OCI-LY7 (cell line): ENCODE measurements around the gene HECW1. TPM values are rescaled to one million over a fixed set of nuclear protein-coding genes. Genes with fewer than 3 reads are reported as not detected.
"Not testable (repeated sequence)": the region's sequence is repeated elsewhere in the genome, so short reads cannot be mapped to it uniquely, and the experiment has no call there.

Experiments
- BruUV-seq: library from RNA; stranded (reverse); fragments of 400-500 nt; replicated peaks from 2 replicates; lab custom pipeline; 2021; lab: Mats Ljungman, UMichigan
- CTCF ChIA-PET: fragments of 300-600 bp; sonication (Branson Sonifier 250); formaldehyde crosslinking; loops from one replicate; lab custom pipeline; 2022; ENCODE audit warnings: antibody characterized with exemption; ENCODE audit not compliant: unreplicated experiment; lab: Charles Lee
- POLR2A ChIA-PET: fragments of 300-600 bp; sonication (Branson Sonifier 250); formaldehyde crosslinking; loops from one replicate; lab custom pipeline; 2022; ENCODE audit warnings: antibody characterized with exemption; lab: Charles Lee
- DNase-seq: peaks from one replicate; pipeline ENCODE4 v3.0.0-alpha.2; 2015; ENCODE audit warnings: low spot score
- H2AFZ ChIP-seq: fragments of 200-600 bp; sonication (generic), shearing (Covaris generic); 2 replicates; pipeline ENCODE4 v1.6.1; 2014; ENCODE audit warnings: mild to moderate bottlenecking, antibody characterized with exemption, low read length, moderate library complexity
- H3K27ac ChIP-seq: fragments of 200-600 bp; sonication (generic); 2 replicates; pipeline ENCODE4 v1.5.1; 2014; ENCODE audit warnings: mixed run types, low read depth, mild to moderate bottlenecking, moderate library complexity, low read length, inconsistent platforms; ENCODE audit not compliant: poor library complexity, severe bottlenecking
- H3K36me3 ChIP-seq: fragments of 200-600 bp; sonication (generic); 2 replicates; pipeline ENCODE4 v1.6.1; 2014; ENCODE audit warnings: mild to moderate bottlenecking, antibody characterized with exemption, low read length, moderate library complexity, mixed read lengths; ENCODE audit not compliant: insufficient read depth
- H3K4me1 ChIP-seq: fragments of 200-600 bp; sonication (generic); 2 replicates; pipeline ENCODE4 v1.5.1; 2014; ENCODE audit warnings: mild to moderate bottlenecking, low read length; ENCODE audit not compliant: insufficient read depth, poor library complexity, severe bottlenecking
- H3K4me2 ChIP-seq: fragments of 200-600 bp; sonication (generic); 2 replicates; pipeline ENCODE4 v1.6.1; 2014; ENCODE audit warnings: mild to moderate bottlenecking, low read length
- H3K4me3 ChIP-seq: fragments of 200-600 bp; sonication (generic); 2 replicates; pipeline ENCODE4 v1.5.1; 2014; ENCODE audit warnings: mild to moderate bottlenecking, low read depth, low read length; ENCODE audit not compliant: poor library complexity, severe bottlenecking
- H3K79me2 ChIP-seq: fragments of 200-600 bp; sonication (generic); 2 replicates; pipeline ENCODE4 v1.6.1; 2016; ENCODE audit warnings: low read depth, mild to moderate bottlenecking, low read length, moderate library complexity, mixed read lengths; ENCODE audit not compliant: insufficient read depth
- H3K9me2 ChIP-seq: fragments of 200-600 bp; sonication (generic); 2 replicates; pipeline ENCODE4 v1.6.1; 2016; ENCODE audit warnings: mild to moderate bottlenecking, low read length, mixed read lengths; ENCODE audit not compliant: insufficient read depth
- H3K9me3 ChIP-seq: fragments of 200-600 bp; sonication (generic); 2 replicates; pipeline ENCODE4 v1.6.1; 2014; ENCODE audit warnings: mild to moderate bottlenecking, mixed run types, low read length, mixed read lengths
- H4K20me1 ChIP-seq: fragments of 200-600 bp; sonication (generic); 2 replicates; pipeline ENCODE4 v1.6.1; 2014; ENCODE audit warnings: mild to moderate bottlenecking, antibody characterized with exemption, low read length, moderate library complexity, mixed read lengths; ENCODE audit not compliant: insufficient read depth
- CTCF ChIP-seq: fragments of 200-600 bp; sonication (generic); conservative IDR thresholded peaks from 2 replicates; pipeline ENCODE4 v1.5.1; 2014; ENCODE audit warnings: mild to moderate bottlenecking, antibody characterized with exemption, low read length, moderate library complexity, mixed read lengths
- EZH2phosphoT487 ChIP-seq: fragments of 200-600 bp; sonication (generic); IDR thresholded peaks from 2 replicates; pipeline ENCODE4 v1.6.1; 2018; ENCODE audit warnings: low read depth, borderline replicate concordance, mild to moderate bottlenecking, mixed run types, antibody characterized with exemption, low read length, moderate library complexity, mixed read lengths
- intact Hi-C: fragments of 100-400 bp; cut with micrococcal nuclease; formaldehyde crosslinking; loops from one replicate; pipeline ENCODE4 v1.10.0; 2022; ENCODE audit not compliant: unreplicated experiment
- total RNA-seq, 2 experiments: library from RNA; depleted of rRNA in 1 of 2; stranded (reverse); fragments of >200 nt in 1 of 2; shearing (Covaris generic) in 1 of 2; gene quantifications; 2 replicates each; pipeline ENCODE4 v1.2.3, GENCODE V29; 2014 to 2022

The HECW1 gene
- total RNA-seq, 2 experiments from 2014 or later, result 2.0 TPM

- peaks cover 57% of the 10 kb centered on the region for H3K79me2 ChIP-seq
- TF ChIP-seq CTCF, result no peak; the same call in 1 of the 2 replicates
- TF ChIP-seq EZH2phosphoT487, result no peak
- ChIA-PET CTCF (interaction anchor here (2.0 to 2.9 kb wide), 2 partner anchors 64 to 65 kb away, joined by 11 to 21 read pairs; no protein-coding TSS in a partner anchor), POLR2A (interaction anchor here (0.6 to 6.3 kb wide), 7 partner anchors 22 to 1504 kb away, joined by 3 to 93 read pairs (median 5); partner anchors contain the start of gene COA1)
- H3K4me3 ChIP-seq, result peak overlapping the region; percentile 98
- H3K9me2 ChIP-seq, result no peaks in the 10 kb centered on the region
- H2AFZ ChIP-seq, result no peak overlapping the region; the same call in 1 of the 2 replicates
- no peaks in the 10 kb centered on the region for H3K36me3 ChIP-seq
- peak; percentile 61 for DNase-seq
- peaks cover 44% of the 10 kb centered on the region for H3K4me1 ChIP-seq
- H3K9me3 ChIP-seq, result no peaks in the 10 kb centered on the region
- H4K20me1 ChIP-seq, result peaks cover 7% of the 10 kb centered on the region; the same call in 1 of the 2 replicates
- H3K27ac ChIP-seq, result peak overlapping the region; percentile 83
- intact Hi-C loops, result loop anchor here (1.0 to 10.0 kb wide), 3 partner anchors 65 to 649 kb away; partner anchors contain the start of genes MRPL32 and PSMA2
- peak overlapping the region; percentile 91 for H3K4me2 ChIP-seq
- TSS peak; percentile 46 for BruUV-seq
These were observed 471.7 kb downstream of the HECW1 start for GRCh38 chr7:43584195-43584586.

- H3K9me3 ChIP-seq, H2AFZ ChIP-seq, H3K9me2 ChIP-seq, BruUV-seq, H4K20me1 ChIP-seq, H3K36me3 ChIP-seq: not testable (repeated sequence)
- Histone ChIP-seq H3K4me1 (peaks cover 49% of the 10 kb centered on the region), H3K79me2 (peaks cover 63% of the 10 kb centered on the region), H3K27ac (peak overlapping the region; percentile 83), H3K4me3 (peak overlapping the region; percentile 98), H3K4me2 (peak overlapping the region; percentile 91)
- ChIA-PET POLR2A (interaction anchor here (0.6 to 6.3 kb wide), 6 partner anchors 22 to 1504 kb away, joined by 3 to 93 read pairs (median 6); partner anchors contain the start of gene COA1), CTCF (interaction anchor here (0.6 kb wide), 1 partner anchor 29 kb away, joined by 3 read pairs; no protein-coding TSS in a partner anchor)
- intact Hi-C loops, result loop anchor here (1.0 to 10.0 kb wide), 3 partner anchors 65 to 650 kb away; partner anchors contain the start of genes MRPL32 and PSMA2
- DNase-seq, result peak; percentile 19
These were observed 472.3 kb downstream of the HECW1 start for GRCh38 chr7:43584733-43585132.

- no peaks in the 10 kb centered on the region for H3K9me2 ChIP-seq
- peak; percentile 51 for DNase-seq
- intact Hi-C loops, result loop anchor here (10.0 kb wide), 2 partner anchors 511 to 651 kb away; partner anchors contain the start of genes MRPL32 and PSMA2
- TF ChIP-seq EZH2phosphoT487 (no peak), CTCF (no peak)
- H3K36me3 ChIP-seq, result no peaks in the 10 kb centered on the region; the same call in 1 of the 2 replicates
- ChIA-PET CTCF (interaction anchor here (1.0 kb wide), 1 partner anchor 114 kb away, joined by 4 read pairs; no protein-coding TSS in a partner anchor), POLR2A (interaction anchor here (0.8 to 6.3 kb wide), 9 partner anchors 9 to 698 kb away, joined by 3 to 93 read pairs (median 4); partner anchors contain the start of gene COA1)
- H3K9me3 ChIP-seq, result no peaks in the 10 kb centered on the region
- BruUV-seq, result no TSS peak
- peaks cover 57% of the 10 kb centered on the region for H3K4me1 ChIP-seq
- peak overlapping the region; percentile 91 for H3K4me2 ChIP-seq
- no peak overlapping the region for H2AFZ ChIP-seq
- H3K27ac ChIP-seq, result peak overlapping the region; percentile 83
- H4K20me1 ChIP-seq, result peaks cover 11% of the 10 kb centered on the region; the same call in 1 of the 2 replicates
- peaks cover 71% of the 10 kb centered on the region for H3K79me2 ChIP-seq
- H3K4me3 ChIP-seq, result peak overlapping the region; percentile 98
These were observed 473.1 kb downstream of the HECW1 start for GRCh38 chr7:43585562-43585961.
